Loucy (cell line): ENCODE measurements around the gene PSMD3.

Experiments
- EZH2phosphoT487 ChIP-seq: fragments of 200-600 bp; IDR thresholded peaks from 2 replicates; pipeline ENCODE4 v1.6.1; 2018; ENCODE audit warnings: antibody characterized with exemption, mild to moderate bottlenecking, moderate library complexity, borderline replicate concordance
- TF ChIP-seq, protein P1 (sequence below): fragments of 200-600 bp; sonication (generic); conservative IDR thresholded peaks from 2 replicates; pipeline ENCODE4 v1.5.1; 2014; ENCODE audit warnings: mild to moderate bottlenecking, antibody characterized with exemption, low read length

DNA sequence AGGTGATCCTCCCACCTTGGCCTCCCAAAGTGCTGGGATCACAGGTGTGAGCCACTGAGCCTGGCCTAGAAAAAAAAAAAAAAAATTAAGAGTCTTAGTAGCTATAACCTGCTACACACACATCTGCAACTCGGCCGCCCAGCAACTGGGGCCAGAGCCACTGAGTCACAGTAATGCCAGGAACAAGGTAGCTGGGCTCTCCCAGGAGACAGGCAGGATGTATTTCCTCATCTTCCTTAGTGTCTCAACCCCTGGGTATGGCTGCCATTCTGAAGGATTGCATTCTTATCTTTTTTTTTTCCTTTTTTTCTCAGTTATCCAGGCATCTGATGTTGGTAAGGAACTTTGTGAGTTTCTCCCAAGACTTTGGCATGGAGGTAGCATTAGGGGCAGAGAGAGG lies 7.1 kb upstream of the PSMD3 start:
- TF ChIP-seq, protein P1, sequence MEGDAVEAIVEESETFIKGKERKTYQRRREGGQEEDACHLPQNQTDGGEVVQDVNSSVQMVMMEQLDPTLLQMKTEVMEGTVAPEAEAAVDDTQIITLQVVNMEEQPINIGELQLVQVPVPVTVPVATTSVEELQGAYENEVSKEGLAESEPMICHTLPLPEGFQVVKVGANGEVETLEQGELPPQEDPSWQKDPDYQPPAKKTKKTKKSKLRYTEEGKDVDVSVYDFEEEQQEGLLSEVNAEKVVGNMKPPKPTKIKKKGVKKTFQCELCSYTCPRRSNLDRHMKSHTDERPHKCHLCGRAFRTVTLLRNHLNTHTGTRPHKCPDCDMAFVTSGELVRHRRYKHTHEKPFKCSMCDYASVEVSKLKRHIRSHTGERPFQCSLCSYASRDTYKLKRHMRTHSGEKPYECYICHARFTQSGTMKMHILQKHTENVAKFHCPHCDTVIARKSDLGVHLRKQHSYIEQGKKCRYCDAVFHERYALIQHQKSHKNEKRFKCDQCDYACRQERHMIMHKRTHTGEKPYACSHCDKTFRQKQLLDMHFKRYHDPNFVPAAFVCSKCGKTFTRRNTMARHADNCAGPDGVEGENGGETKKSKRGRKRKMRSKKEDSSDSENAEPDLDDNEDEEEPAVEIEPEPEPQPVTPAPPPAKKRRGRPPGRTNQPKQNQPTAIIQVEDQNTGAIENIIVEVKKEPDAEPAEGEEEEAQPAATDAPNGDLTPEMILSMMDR = no peak
- TF ChIP-seq EZH2phosphoT487 = no peak
